M059J (cell line): Measurements from ENCODE around the gene PPP1R1C. TPM values are rescaled to one million over a fixed set of nuclear protein-coding genes. Genes with fewer than 3 reads are reported as not detected.

ENCODE experiments used
- total RNA-seq: library from RNA; depleted of rRNA; stranded (reverse); fragments of >200 nt; shearing (Covaris generic); gene quantifications from 2 replicates; pipeline ENCODE4 v1.2.3, GENCODE V29; 2014; rRNA removed

The PPP1R1C gene
- total RNA-seq, 1 experiment from 2014 or later: 8.4 TPM

Other genes with a start within 250 kb of the PPP1R1C start
- gene ITPRID2, start 94.1 kb upstream of the PPP1R1C start, total RNA-seq: 149 and 237 TPM in 2 replicates